ENCODE data around the gene CFAP45. TPM values are rescaled to one million over a fixed set of nuclear protein-coding genes. Genes with fewer than 3 reads are reported as not detected.

Gene CFAP45
- total RNA-seq, 1 donor from 2014 or later = 0.17 TPM

DNA sequence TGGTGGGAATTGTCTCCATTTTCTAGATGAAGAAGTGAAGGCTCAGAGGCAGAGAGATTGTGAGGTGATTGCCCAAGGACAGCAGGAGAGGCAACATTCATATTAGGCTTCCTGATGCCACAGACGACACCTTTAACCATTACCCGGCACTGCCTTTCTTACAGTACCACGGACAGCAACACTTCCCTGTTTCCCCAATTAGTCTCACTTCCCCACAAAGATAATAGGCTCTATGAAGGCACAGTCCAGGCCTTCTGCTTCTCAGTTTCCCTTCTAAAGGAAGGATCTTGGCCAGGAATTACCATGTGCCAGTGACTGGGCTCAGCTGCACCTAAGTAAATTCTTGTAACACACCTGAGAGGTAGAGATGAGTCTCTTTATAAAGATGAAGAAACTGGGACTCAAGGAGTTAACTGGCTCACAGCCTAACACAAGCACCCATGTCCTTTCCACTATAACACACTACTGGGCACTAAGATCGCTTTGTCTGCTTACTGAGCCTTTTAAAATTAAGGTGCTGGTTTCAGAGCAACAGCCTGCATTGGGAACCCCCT lies 35.8 kb upstream of the CFAP45 start:
- no peak for DNase-seq

DNA sequence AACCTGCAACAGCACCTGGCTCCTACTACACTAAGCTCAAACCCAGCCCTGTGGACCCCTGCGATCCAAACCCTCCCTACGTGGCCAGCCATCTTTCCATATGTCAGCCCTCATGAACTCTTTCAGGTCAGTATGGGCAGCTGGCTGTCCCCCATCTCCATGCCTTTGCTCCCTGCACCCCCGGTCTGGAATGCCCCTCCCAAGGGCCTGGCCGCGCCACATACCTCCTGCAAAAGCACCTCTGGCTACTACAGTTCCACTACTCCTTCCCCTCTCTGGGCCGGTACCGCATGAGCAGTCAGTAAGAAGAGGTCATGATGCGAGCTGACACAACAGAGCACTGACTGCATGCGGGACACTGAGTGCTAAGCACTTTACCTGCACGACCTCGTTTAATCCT lies 35.3 kb upstream of the CFAP45 start:
- DNase-seq = no peak

DNA sequence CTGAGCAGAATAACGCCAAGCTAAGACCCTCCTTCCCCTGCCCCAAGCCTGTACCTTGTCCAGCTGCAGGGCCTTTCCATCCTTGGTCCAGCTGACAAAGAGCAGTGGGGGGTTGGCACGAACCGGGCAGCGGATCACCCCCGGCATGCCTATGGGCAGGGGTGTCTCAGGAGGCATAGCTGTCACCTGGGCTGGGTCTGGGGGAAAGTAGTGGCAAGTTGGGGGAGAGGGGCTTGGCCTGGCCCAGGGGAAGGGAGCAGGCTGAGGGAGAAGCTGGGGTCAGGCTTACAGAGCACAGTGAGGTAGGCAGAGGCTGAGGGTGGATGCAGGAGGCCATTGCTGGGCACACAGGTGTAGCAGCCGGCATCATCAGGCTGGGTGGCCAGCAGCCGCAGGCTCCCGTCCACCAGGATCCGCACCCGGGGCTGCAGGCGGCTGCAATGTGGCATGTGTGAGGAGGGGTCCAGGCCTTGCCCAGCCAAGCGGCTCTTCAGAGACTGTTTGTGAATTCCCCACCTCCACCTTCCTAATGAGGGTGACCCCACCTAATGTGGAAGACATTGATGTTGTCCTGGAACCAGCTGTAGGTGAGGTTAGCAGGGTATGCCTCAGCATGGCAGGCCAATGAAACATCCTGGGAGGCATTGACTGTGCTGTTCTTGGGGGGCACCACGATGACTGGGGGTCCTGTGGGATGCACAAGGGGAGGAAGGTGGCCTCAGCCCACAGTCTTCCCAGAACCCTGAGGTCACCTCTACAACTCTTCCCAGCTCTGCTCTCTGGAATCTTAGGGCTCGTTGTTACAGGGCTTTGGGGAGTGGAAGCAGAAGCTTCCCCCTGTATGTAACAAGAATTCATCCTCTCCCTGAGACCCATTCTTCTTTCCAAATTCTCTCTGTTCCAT lies 34.4 kb upstream of the CFAP45 start:
- DNase-seq = no peak

DNA sequence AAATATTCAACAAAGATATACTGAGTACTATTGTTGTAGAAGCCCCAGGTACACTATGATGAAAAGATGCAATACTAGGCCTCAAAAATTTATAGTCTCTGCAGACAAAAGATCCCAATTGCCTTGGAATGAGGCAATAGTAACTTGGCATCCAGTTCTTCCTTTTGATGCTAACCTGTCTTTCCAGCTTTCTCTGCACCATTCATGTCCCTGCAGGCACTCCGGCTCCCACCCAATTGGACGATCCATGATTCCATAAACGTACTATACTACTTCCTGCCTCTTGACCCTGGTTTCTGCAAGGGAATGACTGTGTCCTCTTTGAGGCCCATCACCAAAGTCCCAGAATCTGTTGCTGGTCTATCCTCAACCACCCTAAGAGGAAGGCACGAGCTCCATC lies 33.4 kb upstream of the CFAP45 start:
- DNase-seq = no peak

DNA sequence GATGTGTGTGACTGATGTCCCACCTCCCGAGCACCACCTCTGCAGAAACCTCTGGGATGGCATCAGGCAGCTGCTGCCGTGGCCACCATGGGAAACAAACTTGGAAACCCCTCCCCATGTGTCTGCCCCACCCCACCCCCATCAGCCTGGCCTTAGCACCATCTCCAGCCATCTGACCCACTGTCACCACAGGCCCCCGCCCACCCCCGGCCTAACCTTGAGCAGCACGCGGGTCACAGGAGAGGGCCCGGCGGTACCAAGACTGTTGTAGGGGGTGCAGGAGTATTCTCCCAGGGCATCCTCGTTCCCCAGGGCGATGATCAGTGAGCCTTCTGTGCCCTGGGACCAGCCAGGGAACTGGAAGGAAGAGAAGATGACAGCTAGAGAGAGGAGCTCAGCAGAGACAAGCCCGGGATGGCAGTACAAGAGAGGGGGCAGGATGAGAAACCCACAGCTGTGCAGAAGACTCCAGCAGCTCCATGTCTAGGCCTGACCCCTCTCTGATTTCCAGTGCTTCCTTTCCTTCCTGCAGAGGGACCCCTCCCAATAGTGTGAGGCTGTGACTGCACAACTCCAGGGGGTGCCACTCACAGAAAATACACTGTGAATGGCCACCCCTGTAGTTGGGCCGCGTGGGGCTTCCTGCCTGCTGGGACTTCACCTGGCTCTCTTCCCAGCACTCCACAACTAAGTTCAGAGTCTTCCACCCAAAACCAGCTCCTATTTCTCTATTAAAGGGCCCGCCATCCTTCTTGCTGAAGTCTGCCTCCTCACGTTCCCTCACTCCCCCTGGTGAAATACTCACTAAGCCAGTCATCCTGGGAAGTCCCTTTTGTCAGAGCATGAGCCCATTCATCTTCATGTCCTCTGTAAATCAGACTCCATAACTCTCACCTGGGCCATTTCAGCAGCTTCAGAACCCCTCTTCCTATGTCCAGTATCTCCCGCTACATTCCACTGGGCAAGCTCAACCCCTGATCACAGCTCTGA lies 32.6 kb upstream of the CFAP45 start:
- no peak for DNase-seq

DNA sequence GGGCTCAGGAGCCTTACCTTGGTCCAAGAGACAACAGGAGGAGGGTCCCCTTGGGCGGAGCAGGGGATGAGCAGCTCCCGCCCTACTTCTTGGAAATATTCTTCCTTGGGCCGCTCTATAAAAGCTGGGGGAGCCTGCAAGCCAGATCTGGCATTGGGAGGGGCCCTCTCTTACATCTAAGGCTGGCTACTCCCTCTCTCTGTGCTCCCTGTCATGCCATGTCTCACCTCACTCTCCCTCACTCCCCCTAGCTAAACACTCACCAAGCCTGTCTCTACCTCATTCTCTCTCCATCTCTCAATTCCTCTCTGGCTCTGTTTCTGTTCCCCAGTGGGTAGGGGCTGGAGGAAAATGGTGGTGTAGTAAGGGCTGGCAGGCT lies 31.8 kb upstream of the CFAP45 start:
- DNase-seq = no peak

DNA sequence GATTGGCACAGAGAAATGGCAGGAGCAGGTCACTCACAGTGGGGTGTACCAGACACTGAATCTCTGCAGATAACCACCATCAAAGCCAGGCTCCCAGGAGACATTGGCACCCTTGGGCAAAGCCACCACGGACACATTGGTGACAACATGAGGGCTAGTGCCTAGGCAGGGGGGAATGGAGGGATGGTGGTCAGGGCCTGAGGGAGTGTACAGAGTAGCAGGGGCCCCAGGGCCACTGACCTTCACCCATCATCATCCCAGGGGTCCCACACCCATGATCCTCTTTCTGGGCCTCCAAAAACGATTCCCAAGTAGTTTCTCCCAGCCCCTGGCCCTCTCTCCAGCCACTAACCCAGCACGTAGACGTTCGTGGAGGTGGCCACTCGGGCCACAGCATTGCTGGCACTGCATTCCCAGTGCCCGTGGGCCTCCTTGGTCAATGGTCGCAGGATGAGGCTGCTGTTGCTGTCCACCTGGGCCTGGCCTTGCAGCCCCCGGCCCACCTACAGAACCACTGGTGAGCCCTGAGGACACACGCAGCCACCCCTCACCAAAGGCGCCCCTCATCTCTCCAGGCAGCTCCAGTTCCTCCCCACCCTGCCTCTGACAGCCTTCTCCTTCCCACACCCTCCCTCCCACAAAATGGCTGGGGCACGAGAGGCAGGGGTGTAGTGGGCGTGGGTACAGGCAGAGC lies 31.3 kb upstream of the CFAP45 start:
- no peak for DNase-seq

DNA sequence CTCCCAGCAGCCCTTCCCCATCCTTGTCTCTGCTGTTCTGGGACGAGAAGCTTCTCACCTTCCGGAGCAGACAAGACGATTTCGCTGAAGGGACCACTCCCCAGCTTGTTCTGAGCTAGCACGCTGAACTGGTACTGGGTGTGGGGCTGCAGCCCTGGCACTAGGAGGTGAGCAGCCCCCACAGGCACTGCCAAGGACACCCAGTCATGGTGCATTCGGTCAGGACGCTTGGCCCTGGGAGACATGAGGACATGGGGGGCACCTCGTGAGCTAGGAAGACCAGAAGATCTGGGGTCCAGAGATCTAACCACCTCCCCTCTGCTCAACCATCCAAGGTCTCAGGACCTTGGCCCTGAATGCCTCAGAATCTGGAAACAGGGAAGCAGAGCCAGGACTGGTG lies 30.7 kb upstream of the CFAP45 start:
- no peak for DNase-seq

DNA sequence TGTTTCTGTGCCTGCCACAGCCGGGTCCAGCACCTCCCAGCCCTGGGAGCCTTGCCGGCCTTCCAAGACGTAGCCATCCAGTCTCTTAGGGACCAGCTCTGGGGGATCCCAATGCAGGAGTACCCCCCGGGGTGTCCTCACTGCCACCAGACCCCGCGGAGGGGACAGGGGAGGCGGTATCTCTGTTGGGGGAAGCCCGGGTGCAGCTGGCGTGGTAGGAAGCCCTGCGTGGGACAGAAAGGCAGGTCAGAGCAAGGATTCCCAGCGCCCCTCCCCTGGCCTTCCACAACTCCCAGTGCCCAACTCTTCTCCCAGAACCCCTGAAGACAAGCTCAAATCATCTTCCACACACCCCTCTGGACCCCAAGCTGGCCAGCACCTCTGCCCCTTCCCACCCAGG lies 30.3 kb upstream of the CFAP45 start:
- no peak for DNase-seq

DNA sequence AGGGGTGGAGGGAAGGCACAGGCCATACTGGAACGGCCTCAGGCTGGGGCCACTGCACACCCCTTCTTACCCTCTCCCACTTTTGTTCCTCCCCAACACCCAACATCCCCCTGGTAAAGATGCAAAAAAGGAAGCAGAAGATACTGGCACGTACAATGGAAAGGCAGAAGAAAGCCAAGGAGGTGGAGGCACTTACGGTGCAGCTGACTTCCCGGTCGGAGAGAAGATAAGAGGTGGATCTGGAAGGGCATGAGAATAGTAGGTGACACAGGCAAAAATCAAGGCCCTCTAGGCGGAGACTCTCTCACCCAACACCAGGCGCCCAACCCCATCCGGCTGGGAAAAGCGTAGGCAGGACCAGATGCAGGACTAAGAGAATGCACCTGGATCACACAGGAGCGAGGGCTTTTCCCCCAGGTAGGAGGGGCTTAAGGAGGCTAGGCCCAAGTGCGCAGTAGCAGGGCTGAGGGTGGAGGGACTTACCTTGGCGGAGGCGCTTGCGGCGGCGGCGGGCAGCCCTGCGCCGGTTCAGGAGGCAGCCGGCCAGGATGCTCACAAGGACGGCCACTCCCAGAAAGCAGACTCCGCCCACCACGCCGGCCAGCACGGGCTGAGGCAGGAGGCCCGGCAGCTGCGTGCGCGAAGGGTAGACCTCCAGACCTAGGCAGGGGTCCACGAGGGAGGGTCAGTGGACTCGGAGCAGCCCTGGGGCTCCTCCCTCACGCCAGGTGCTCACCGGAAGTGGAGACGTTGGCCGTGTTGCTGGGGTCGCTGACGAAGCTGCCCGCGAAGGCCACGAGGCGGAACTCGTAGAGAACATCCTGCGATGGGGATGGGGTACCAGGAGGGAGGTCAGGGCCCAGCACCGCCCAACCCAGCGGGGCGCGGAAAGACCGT lies 29.4 kb upstream of the CFAP45 start:
- DNase-seq = no peak

DNA sequence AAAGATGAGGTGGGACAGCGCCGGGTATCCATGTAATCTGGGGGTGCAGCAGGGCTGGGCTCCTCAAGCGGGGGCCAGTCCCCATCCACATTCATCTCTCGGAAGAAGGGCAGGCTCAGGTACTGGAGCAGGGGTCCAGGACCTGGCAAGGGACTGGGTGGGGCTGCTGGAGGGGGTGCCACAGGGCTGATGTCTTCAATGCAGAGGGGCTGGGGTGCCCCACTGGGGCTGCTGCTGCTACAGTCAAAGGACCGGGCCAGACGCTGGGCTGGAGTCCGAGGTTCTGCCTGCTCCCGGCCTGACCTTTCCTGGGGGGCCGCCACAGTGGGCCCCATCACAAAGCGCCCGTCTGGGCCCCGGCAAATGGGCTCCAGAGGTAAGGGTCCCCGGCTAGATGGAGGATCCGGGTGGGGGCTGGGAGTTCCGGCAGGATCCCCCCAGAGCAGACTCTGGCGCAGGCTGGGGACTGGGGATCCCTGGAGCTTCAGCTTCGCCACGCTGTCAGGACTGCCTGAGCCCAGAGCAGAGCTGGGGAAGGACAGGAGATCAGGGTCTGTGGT lies 28.6 kb upstream of the CFAP45 start:
- DNase-seq = no peak

DNA sequence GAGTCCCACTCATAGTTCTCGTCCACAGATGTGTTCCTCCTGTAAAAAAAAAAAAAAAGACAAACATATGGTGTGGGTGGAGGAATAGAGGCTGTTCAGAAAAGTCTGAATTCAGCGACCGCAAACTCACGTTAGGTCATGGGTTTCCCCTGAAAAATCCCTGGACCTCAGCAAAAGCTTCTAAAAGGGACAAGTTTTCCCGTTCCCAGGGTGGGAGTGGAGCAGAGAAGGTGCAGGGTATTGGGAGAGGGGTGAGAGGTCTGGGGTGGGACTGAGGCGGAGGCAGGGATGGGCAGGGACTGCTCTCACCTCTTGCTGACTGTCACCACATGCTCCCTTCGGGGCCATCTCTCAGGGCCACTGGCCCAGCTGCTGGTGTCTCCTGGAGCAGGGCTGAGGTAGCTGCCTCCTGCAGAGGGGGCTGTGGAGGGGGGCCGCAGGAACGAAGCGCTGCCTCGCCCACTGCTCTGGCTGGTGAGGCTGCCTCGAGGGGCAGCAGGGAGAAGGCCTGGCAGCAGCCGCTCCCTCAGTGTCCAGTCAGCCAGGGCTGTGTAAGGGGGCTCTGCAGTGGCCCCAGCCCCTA lies 28.0 kb upstream of the CFAP45 start:
- DNase-seq = no peak

DNA sequence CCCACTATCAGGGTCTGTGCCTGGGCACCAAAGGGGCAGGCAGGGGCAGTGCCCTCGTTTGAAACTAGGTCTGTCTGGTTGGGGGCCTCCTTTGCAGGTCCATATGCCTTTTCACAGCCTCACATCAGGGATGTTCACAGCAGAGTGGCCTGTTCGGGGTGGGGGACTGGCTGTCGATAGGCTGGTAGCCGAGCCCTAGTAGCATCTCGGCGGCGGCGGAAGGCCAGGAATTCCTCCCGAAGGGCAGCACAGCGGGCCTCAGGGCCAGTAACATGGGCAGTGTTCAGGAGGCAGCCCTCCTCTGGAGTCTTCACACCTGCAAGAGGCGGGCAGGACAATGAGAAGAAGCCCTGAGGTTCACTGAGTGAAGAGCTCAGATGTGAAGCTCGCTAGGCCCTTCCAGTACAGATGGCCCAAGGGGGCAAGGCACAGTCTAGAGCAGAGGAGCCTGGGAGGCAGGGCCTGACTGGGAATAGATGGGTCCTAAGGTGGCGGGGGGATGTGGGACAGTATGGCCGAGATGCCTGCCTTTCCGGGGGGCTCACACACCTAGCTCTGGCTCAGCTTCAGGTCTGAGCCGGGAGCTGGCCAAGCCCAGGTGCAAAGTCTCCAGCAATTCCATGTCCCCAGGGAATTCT lies 27.4 kb upstream of the CFAP45 start:
- DNase-seq = no peak

DNA sequence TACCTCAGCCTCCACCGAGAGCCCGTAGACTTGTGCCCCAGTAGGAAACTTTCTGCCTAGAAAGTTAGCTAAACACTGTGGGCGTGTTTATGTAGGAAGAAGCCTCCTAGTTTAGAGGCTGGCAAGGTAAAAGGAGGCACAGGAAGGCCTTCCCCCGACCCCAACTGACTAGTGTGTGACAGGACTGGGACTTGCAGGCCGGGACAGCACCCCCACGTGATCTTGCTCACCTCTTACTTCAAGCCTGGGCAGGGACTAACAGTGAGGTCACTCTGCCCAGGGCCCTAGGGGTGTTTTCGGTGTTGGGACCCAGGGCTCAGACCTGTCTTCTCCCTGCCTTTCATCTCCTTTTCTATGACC lies 25.7 kb upstream of the CFAP45 start:
- no peak for DNase-seq

DNA sequence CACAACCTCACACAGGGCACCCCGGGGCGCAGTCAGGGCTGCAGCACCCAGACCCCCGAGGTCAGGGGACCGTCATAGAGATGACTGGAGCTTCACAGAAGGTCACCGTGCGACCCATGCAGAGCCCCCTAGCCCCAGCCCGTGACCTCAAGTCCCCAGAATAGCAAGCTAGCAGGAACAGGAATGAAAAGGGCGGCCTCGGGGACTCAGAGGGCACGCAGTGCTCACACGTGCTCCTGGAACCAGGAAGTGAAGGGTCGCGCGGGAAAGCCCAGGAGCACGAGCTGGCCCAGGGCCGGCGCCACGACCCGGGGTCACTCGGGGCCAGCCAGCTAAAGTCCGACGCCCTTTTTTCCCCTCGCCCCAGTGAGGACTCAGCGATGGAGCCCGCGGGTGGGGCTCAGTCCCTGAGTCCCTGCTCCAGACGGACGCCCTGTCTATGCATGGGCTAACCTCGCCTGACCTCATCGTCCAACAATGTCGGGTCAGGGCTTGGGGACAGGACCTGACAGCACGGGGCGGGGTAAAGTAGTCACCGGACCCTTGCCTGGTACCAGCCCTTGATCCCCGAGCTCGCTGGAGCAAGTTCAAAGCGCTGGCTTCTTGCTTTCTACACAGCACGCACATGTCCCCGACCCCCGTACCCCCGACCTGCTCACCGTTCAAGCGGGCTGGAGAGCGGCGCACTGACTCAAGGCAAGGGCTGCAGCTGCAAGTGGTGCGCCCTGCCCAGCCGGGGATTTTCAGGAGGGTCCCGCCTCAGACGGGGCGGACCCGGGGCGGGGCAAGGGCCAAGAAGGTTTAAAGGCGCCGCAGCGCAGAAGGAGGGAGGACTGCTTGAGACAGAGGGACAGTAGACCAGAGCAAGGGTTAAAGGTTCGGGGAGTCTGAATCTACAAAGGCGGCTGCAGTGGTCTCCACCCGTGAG lies 25.1 kb upstream of the CFAP45 start, which contains the start of gene TAGLN2:
Gene TAGLN2, minus strand, starts transcription at position 717 of the 928 bp plus-strand sequence. CDS start 4,998 bp downstream, outside the sequence.
- DNase-seq = peak; percentile 94

DNA sequence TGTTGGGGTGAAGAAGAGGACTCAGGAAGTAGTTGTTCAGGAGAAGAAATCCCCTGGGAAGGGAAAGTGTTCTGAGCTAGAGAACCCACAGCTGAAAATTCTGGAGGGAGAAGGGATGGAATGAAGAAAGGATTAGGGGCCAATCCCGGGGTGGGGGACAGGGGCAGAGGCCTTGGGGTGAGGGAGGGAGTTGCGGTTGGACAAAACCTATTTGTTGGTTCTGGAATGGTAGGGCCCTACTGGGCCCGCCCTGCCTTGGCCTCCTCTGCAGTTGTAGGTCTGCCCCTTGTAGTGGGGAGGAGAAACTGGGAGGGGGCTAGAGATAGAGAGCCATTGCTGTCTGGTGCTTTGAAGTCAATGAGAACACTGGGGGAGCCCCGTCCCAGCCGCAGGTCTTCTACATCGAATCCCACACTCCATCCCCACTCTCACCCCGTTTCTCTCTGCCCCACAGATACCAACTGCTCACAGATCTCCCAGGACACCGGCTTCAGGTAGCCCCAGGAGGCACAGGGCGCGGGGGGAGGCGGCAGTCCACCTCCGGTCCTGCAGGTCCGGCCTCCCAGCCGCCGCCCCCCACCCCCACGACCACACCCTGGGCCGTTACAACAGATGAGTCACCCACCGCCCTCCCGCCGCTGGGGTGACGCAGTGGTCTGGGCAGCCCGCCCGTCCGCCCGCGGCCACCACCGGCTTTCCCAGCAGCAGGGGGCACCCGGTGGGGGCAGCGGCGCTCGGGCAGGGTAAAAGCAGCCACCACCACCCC lies 24.2 kb upstream of the CFAP45 start:
- peak; percentile 95 for DNase-seq

DNA sequence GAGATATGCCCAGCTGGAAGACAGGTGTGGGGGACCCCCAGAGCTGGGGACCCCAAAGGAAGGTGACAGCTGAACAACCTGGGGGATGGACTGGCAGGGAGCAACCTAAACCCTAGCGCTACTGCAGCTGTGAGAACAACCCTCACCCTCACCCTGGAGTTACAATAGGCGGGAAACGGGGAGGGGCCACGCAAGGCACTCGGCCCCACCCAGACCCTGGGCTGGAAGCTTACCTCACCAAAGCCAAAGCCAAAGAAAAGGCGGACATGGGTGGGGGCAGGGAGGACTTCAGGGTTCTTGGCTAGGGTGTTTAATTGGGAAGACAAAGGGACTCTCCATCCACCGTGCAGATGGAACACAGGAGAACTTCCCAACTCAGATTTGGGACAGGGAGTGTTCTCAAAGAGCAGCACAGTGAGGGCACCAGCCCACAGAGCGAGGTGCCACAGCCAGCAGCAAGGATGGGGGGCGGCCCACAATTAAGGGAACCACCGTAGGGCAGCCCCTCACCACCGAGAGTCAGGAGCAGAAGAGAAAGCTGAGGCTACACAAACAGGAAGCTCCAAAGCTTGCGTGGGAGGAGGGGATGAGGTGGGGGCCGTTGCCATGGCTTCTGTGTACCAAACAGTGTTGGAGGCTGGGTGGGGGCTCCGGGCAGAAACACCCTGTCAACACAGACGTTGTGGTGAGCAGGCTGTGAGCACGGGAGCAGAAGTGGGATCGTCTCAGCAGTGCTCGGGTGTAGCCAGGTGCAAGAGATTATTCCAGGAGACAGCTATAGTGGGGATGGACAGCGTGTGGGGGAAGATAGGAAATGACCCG lies 23.4 kb upstream of the CFAP45 start:
- DNase-seq = peak; percentile 97

Data from dermis blood vessel endothelial cell (primary cell).